Loucy (cell line): ENCODE data around the gene RAB24.

Experiments
- EZH2phosphoT487 ChIP-seq: fragments of 200-600 bp; IDR thresholded peaks from 2 replicates; pipeline ENCODE4 v1.6.1; 2018; ENCODE audit warnings: antibody characterized with exemption, mild to moderate bottlenecking, moderate library complexity, borderline replicate concordance
- TF ChIP-seq, protein P1 (sequence below): fragments of 200-600 bp; sonication (generic); conservative IDR thresholded peaks from 2 replicates; pipeline ENCODE4 v1.5.1; 2014; ENCODE audit warnings: mild to moderate bottlenecking, antibody characterized with exemption, low read length

DNA sequence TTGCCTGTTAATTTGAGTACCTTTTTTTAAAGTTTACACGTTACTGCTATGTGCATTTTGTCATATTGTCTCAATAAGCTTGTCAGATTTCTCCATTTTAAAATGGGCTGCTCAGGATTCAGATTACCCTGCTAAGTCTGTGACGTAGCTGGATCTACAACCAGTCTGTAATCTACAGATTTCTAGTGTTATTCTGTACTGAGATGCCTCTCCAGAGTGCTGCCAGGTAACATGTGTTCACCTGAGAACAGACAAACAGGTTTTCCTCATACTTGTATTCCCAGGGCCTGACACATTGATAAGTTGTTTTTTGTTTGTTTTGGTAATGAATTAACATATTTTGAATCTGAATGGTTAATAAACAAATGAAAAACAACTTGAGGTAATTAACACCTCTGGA is 15.3 kb downstream of the RAB24 start:
- TF ChIP-seq, protein P1, sequence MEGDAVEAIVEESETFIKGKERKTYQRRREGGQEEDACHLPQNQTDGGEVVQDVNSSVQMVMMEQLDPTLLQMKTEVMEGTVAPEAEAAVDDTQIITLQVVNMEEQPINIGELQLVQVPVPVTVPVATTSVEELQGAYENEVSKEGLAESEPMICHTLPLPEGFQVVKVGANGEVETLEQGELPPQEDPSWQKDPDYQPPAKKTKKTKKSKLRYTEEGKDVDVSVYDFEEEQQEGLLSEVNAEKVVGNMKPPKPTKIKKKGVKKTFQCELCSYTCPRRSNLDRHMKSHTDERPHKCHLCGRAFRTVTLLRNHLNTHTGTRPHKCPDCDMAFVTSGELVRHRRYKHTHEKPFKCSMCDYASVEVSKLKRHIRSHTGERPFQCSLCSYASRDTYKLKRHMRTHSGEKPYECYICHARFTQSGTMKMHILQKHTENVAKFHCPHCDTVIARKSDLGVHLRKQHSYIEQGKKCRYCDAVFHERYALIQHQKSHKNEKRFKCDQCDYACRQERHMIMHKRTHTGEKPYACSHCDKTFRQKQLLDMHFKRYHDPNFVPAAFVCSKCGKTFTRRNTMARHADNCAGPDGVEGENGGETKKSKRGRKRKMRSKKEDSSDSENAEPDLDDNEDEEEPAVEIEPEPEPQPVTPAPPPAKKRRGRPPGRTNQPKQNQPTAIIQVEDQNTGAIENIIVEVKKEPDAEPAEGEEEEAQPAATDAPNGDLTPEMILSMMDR: no peak
- TF ChIP-seq EZH2phosphoT487: no peak
